Neural cell (in vitro differentiated cells): ENCODE data around the gene GAB1.

ENCODE experiments used
- CTCF ChIP-seq: fragments of 450-650 bp; IDR thresholded peaks from 2 replicates; pipeline ENCODE4 v1.5.1; 2014; ENCODE audit warnings: antibody characterized with exemption, mild to moderate bottlenecking, moderate library complexity; ENCODE audit not compliant: poor library complexity, severe bottlenecking
- EP300 ChIP-seq: fragments of 450-650 bp; conservative IDR thresholded peaks from 2 replicates; pipeline ENCODE4 v1.6.1; 2014; ENCODE audit warnings: antibody characterized with exemption, mild to moderate bottlenecking, moderate library complexity; ENCODE audit not compliant: poor library complexity, severe bottlenecking
- EZH2 ChIP-seq: fragments of 200-600, 300-800 bp; shearing (Covaris generic), sonication (generic); IDR thresholded peaks from 2 replicates; pipeline ENCODE4 v1.6.1; 2014; ENCODE audit warnings: antibody characterized with exemption, low read length, borderline replicate concordance, mild to moderate bottlenecking; ENCODE audit not compliant: insufficient read depth, poor library complexity, severe bottlenecking
- POLR2AphosphoS5 ChIP-seq: IDR thresholded peaks from 2 replicates; pipeline ENCODE4 v1.6.1; 2012
- RAD21 ChIP-seq: fragments of 450-650 bp; conservative IDR thresholded peaks from 2 replicates; pipeline ENCODE4 v1.6.1; 2014; ENCODE audit warnings: antibody characterized with exemption, mild to moderate bottlenecking, moderate library complexity
- TAF1 ChIP-seq: IDR thresholded peaks from 2 replicates; pipeline ENCODE4 v1.6.1; 2012; ENCODE audit warnings: low read depth
- TF ChIP-seq, protein P1 (sequence below): IDR thresholded peaks from 2 replicates; pipeline ENCODE4 v1.6.1; 2012; ENCODE audit warnings: borderline replicate concordance

GRCh38 chr4:143402776-143403552 is 66.3 kb downstream of the GAB1 start:
- TF ChIP-seq CTCF, result no peak
- TF ChIP-seq, protein P1, sequence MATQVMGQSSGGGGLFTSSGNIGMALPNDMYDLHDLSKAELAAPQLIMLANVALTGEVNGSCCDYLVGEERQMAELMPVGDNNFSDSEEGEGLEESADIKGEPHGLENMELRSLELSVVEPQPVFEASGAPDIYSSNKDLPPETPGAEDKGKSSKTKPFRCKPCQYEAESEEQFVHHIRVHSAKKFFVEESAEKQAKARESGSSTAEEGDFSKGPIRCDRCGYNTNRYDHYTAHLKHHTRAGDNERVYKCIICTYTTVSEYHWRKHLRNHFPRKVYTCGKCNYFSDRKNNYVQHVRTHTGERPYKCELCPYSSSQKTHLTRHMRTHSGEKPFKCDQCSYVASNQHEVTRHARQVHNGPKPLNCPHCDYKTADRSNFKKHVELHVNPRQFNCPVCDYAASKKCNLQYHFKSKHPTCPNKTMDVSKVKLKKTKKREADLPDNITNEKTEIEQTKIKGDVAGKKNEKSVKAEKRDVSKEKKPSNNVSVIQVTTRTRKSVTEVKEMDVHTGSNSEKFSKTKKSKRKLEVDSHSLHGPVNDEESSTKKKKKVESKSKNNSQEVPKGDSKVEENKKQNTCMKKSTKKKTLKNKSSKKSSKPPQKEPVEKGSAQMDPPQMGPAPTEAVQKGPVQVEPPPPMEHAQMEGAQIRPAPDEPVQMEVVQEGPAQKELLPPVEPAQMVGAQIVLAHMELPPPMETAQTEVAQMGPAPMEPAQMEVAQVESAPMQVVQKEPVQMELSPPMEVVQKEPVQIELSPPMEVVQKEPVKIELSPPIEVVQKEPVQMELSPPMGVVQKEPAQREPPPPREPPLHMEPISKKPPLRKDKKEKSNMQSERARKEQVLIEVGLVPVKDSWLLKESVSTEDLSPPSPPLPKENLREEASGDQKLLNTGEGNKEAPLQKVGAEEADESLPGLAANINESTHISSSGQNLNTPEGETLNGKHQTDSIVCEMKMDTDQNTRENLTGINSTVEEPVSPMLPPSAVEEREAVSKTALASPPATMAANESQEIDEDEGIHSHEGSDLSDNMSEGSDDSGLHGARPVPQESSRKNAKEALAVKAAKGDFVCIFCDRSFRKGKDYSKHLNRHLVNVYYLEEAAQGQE, result no peak
- no peak for TF ChIP-seq POLR2AphosphoS5
- no peak for TF ChIP-seq EZH2
- TF ChIP-seq EP300, result no peak
- no peak for TF ChIP-seq TAF1
- TF ChIP-seq RAD21, result no peak
